A549 (cell line): ENCODE data around the gene SLC24A3.

ENCODE experiments used
- CBX8 ChIP-seq: fragments of 200-600 bp; sonication (generic); IDR thresholded peaks from 2 replicates; pipeline ENCODE4 v1.6.1; 2016
- CTCF ChIP-seq: fragments of >200 bp; sonication (Bioruptor Twin); formaldehyde crosslinking; IDR thresholded peaks from 3 replicates; pipeline ENCODE4 v1.5.1; 2016
- EP300 ChIP-seq, 2 experiments: fragments of >200 bp; sonication (Bioruptor Twin); formaldehyde crosslinking; IDR thresholded peaks; 2 replicates in 1 of 2; 3 replicates in 1 of 2; pipeline ENCODE4 v1.6.1; 2016 to 2017
- MAZ ChIP-seq: fragments of 150-350 bp; IDR thresholded peaks from 2 replicates; pipeline ENCODE4 v1.6.1; 2014; ENCODE audit warnings: antibody characterized with exemption, low read depth, low read length, borderline replicate concordance
- POLR2A ChIP-seq: IDR thresholded peaks from 2 replicates; pipeline ENCODE4 v1.6.1; 2012; ENCODE audit warnings: mild to moderate bottlenecking, low read length
- REST ChIP-seq: fragments of 200-600 bp; sonication (generic); IDR thresholded peaks from 2 replicates; pipeline ENCODE4 v1.6.1; 2016; ENCODE audit warnings: antibody characterized with exemption, mild to moderate bottlenecking, moderate library complexity
- USF2 ChIP-seq: fragments of 450-650 bp; IDR thresholded peaks from 2 replicates; pipeline ENCODE4 v1.6.1; 2014; ENCODE audit warnings: antibody characterized with exemption

GRCh38 chr20:19407736-19408135 lies 195.3 kb downstream of the SLC24A3 start:
- TF ChIP-seq CTCF, result no peak
- no peak for TF ChIP-seq POLR2A
- no peak for TF ChIP-seq USF2
- no peak for TF ChIP-seq CBX8
- no peak for TF ChIP-seq EP300 (IDR thresholded peaks at IDR 0.05)
- no peak for TF ChIP-seq MAZ
- TF ChIP-seq REST, result no peak
